GM19193 (cell line): ENCODE data around the gene CUX1.

Experiments
- POLR2A ChIP-seq: IDR thresholded peaks from 4 replicates; pipeline ENCODE4 v1.6.1; 2011; ENCODE audit not compliant: insufficient read depth, insufficient read length; ENCODE audit errors: extremely low read depth

Gene CUX1

DNA sequence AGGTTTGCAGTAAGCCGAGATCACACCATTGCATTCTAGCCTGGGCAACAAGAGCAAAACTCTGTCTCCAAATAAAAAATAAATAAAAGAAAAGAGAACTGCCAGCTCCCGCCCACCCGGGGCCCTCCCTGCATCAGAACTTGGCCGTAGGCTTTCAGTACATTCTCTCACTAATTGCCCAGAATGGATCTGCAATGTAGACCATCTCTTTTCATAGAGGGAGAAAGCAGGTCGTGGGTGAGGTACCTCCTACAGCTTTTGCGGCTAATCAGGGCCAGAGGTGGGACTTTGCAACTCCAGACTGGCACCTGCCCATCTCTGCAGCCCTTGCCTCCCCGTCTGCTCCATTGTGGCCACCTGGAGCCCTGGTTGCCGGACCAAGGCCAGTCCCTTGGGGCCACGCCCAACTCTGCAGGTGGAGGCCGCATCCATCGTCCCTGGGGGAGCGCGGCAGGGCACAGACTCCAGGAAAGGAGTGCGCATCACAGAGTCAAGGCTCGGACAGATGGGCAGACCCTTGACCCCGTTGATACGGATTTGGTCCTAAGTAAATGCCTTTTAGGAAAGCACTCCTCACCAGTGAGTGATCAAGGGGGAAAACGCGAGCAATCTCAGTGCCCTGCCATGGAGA, 290.2 kb downstream of the CUX1 start:
- no peak for TF ChIP-seq POLR2A

GRCh38 chr7:102111061-102112041, 293.9 kb downstream of the CUX1 start:
- TF ChIP-seq POLR2A = no peak

- no peak for TF ChIP-seq POLR2A
These were observed 297.8 kb downstream of the CUX1 start for GRCh38 chr7:102115181-102115580.

DNA sequence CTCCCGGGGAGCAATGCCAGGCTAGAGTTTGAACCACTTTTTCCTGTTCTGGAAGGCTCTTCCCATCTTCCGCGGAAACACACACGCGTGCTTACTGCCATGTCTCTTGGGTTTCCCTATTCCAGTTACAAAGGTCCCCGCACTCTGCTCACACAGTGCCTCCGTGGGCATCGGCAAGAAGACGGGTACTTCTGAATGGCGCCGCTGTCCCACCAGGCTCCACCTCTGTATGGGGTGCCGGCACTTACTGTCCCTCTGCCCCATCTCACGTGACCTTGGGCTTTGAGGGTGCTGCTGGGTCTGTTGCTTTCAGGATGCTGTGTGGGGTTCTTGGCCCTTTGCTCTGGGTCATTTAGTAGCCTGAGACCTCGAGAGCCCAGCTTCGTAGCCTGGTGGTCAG, 298.5 kb downstream of the CUX1 start:
- TF ChIP-seq POLR2A = no peak

- TF ChIP-seq POLR2A = no peak
These were observed 300.3 kb downstream of the CUX1 start for GRCh38 chr7:102117743-102118142.

DNA sequence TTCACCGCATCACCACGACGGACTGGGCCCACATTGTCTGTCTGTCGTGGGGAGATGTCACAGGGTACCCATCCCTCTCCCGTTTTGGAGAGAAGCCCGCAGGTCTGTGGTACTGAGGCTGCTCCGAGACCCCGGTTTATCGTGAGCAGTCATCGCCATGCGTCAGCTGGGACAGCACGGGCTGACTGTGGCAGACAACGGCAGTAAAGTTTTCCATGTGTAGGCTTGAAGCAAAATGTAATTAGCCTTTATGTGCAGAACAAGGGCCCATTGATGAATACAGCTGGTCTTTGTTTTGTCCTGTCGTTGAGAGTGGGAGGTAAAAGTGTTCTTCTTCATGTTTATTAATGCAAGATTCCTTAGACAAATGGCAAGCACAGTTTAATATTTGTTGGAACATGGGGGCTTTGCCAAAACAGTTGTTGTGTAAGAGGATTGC, 301.8 kb downstream of the CUX1 start:
- TF ChIP-seq POLR2A = no peak

DNA sequence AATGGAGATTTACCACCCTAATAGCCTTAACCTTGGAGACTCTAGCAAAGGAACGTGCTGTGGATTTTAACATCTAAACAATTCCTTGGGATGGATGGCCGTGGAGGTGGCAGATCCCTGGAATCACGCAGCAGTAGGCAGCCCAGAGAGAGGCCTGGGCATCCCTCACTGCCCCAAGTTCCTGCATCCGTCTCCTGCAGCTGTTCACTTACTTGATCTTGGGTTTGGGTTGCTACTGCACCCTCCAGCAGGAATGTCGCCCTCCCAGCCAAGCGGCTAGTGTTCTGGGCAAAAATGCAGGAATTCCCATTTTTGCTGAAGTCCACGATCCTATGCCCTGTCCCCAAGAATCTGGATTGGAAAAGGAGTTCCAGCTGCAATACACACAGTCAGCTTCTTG, 302.5 kb downstream of the CUX1 start:
- TF ChIP-seq POLR2A = no peak

GRCh38 chr7:102120666-102121195, 303.3 kb downstream of the CUX1 start:
- TF ChIP-seq POLR2A = no peak

- no peak for TF ChIP-seq POLR2A
These were observed 304.6 kb downstream of the CUX1 start for GRCh38 chr7:102122026-102122425.

- TF ChIP-seq POLR2A = no peak
These were observed 307.7 kb downstream of the CUX1 start for GRCh38 chr7:102125127-102125596.

GRCh38 chr7:102128303-102128702, 310.9 kb downstream of the CUX1 start:
- TF ChIP-seq POLR2A = no peak

DNA sequence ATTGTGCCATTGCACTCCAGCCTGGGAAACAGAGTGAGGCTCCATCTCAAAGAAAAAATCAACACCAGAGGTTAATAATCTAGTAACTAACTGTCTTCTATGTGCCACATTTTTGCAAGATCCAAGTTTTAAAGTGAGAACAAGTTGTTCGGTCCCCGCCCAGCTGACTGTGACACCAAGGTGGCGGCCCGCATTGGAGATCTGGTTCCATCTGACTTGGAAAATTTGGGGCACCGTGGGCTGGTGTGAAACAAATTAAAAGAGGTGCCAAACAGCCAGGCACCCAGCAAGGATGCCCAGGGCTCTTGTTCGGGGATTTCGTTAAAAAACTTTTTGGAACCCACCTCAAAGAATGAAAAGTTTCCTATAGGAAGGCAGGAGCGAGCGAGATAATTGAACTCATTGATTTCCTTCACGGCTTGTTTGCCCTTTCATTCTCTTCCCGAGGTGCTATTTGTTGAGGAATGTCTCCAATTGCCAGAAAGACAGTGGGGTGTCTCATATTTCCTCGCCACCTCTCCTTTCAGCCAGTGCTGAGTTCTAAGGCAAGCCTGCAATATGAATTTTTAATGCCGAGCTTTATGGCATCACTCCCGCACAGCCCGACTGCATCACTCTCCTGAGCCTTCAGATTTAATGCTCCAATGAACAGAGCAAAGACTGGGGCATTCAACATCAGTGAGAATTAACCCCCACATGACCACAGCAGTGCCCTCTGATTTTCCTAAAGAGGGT, 312.4 kb downstream of the CUX1 start:
- TF ChIP-seq POLR2A = no peak

DNA sequence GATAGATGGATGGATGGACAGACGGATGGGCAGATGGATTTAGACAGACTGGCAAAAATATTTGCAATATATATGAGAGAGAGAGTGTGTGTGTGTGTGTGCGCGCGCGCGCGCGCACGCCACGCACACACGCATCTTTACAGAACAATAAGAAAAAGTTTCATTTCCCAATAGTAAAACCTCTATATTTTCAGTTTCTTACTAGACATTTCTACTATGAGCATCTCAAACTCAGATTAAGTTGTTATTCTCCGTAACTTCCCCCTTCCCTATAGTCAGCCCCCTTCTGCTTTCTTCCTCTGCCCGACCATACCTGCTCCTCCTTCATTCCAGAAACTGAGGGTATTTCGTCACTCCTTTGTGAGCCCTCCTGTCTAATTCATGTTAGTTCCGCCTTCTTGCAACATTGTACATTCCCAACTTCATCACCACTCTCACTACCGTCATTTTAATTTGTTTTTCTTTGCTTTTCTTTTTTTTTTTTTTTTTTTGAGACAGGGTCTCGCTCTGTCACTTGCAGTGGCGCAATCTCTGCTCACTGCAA, 314.9 kb downstream of the CUX1 start:
- no peak for TF ChIP-seq POLR2A

GRCh38 chr7:102138676-102139075, 321.2 kb downstream of the CUX1 start:
- no peak for TF ChIP-seq POLR2A

GRCh38 chr7:102140952-102141370, 323.5 kb downstream of the CUX1 start:
- TF ChIP-seq POLR2A = no peak

DNA sequence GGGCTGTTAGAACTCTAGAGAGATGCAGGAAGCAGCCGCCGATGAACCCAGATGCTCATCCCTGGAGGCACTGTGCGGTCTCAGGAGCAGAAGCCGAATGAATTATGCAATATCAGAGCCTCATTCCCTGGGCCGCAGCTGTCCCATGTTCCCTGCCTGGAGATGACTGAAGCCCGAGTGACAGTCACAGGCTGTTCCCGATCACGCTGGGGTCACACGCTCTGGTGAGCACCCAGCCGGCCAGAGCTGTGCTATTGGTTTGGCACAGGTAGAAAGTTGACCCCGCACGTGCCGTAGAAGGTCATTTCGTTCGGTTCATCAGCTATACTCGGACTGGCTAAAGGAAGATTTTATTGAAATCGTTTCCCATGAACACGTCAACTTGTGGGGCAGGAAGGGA, 328.7 kb downstream of the CUX1 start:
- no peak for TF ChIP-seq POLR2A

DNA sequence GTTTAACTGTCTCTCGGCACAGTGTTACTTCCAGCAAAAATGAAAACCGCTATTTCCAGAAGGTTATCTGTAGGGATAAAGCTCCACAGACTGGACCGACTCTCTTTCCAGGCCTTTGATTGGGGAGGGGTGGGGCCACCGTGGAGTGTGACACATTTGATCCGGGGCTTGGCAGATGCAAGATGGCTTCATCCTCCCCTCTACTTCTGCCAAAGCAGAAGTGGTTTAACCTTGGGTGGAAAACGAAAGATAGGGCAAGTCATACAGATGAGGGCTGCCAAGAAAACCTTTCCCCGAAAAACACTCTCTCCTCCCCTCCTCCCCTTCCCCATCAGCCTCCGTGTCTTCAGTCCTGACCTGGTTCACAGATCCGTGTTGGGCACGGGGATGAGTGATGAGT, 329.6 kb downstream of the CUX1 start:
- TF ChIP-seq POLR2A = no peak
